Measurements from ENCODE around the gene SPTBN2.
"Not testable (repeated sequence)": the region's sequence is repeated elsewhere in the genome, so short reads cannot be mapped to it uniquely, and the experiment has no call there.

Gene SPTBN2

GRCh38 chr11:66728693-66729385, at the start of gene SPTBN2:
Gene SPTBN2, minus strand, starts transcription at chr11:66729216. Its CDS starts 7,976 bp downstream, at chr11:66721240.
- FAIRE-seq = no peak

GRCh38 chr11:66768818-66769217, 39.8 kb upstream of the SPTBN2 start:
- FAIRE-seq = no peak

GRCh38 chr11:66768088-66768521, 39.1 kb upstream of the SPTBN2 start:
- no peak for FAIRE-seq

DNA sequence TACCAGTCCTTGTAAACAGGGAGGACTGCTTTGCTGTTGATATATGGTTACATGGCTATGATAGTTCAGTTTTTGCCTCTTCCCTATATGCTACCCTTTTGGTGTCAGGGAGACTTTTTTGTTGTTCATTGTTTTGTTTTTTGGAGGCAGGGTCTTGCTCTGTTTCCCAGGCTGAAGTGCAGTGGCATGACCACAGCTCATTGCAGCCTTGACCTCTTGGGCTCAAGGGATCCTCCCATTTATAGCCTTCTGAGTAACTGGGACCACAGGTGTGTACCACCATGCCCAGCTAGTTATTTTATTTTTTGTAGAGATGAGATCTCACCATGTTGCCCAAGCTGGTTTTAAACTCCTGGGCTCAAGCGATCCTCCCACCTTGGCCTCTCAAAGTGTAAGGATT, 38.6 kb upstream of the SPTBN2 start:
- no peak for FAIRE-seq

DNA sequence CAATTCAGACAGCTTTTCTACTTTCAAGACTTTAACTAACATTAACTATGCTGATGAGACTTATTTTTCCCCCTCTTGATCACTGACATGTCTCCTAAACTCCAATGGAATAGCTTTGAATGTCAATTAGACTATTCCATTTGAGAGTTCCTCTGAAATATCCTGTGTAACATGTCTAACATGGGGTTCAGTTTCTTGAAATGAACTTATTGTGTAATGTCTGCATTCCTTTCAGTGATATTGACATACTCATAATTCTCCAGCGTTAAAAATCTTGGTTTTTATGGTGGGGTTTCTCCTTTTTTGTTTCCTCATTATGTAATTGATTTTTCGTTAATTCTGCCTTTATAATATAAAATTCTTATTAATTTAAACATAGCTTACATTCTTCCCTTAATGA, 37.7 kb upstream of the SPTBN2 start:
- no peak for FAIRE-seq

DNA sequence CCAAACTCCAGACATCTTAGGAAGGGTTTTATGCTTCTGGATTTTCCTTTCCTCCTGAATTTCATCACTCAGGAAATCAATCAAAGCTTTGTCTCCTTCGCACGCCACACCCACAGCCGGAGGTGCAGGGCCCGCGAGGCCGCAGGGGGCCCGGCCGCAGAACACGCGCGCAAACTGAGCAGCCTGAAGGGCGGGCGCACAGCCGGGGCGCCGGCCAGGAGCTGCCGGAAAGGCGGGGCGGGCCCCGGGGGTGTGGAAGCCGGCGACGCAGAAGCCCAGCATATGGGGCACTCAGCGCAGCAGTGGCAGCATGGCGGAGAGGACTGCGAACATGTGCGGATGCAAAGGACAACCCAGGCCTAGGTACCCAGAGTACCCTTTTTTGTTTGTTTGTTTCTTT, 33.1 kb upstream of the SPTBN2 start:
- FAIRE-seq = no peak

GRCh38 chr11:66752148-66752547, 23.1 kb upstream of the SPTBN2 start:
- FAIRE-seq = no peak

GRCh38 chr11:66749091-66749490, 20.1 kb upstream of the SPTBN2 start:
- no peak for FAIRE-seq

DNA sequence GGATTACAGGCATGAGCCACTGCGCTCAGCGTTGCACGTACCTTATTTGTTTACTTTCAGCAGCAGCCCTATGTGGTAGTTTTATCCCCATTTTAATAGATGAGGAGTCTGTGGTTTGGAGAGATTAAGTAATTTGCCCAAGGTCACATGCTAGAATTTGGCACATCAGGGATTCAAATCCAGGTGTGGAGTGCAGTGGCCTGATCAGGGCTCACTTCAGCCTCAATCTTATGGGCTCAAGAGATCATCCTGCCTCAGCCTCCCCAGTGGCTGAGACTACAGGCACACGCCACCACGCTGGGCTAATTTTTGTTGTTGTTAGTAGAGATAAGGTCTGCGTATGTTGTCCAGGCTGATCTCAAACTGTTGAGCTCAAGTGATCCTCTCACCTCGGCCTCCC, 18.5 kb upstream of the SPTBN2 start:
- no peak for FAIRE-seq

DNA sequence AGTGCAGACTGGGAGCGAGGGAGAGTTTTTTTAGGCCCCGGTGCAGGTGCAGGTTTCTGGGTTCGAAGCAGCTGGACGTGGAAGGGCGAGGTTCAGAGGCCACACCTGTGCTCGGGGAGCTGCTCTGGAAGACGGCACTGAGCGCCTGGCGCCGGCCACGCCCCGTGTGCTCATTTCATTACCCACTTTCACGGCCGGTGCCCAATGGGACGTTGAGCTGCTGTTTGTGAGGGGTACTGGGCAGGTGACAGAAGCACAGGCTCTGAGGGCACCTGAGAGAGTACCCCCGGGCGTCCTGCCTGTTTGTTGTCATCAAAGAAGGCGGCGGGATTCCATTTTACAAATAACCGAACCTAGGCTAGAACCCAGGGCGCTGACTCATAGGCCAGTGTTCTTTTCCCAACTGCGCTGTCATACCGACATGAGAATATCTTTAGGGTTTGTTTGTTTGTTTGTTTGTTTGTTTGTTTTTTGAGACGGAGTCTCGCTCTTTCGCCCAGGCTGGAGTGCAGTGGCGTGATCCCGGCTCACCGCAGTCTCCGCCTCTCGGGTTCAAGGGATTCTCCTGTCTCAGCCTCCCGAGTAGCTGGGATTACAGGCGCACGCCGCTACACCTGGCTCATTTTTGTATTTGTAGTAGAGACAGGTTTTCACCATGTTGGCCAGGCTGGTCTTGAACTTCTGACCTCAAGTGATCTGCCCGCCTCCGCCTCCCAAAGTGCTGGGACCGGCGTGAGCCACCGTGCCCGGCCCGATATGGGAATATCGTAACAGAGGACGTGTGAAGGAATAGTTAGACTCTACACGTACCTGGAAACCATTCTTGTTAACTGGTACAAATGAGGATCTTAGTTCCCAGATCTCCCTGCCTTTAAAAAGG, 16.6 kb upstream of the SPTBN2 start:
- FAIRE-seq = no peak

GRCh38 chr11:66744485-66745355, 15.7 kb upstream of the SPTBN2 start:
- no peak for FAIRE-seq

DNA sequence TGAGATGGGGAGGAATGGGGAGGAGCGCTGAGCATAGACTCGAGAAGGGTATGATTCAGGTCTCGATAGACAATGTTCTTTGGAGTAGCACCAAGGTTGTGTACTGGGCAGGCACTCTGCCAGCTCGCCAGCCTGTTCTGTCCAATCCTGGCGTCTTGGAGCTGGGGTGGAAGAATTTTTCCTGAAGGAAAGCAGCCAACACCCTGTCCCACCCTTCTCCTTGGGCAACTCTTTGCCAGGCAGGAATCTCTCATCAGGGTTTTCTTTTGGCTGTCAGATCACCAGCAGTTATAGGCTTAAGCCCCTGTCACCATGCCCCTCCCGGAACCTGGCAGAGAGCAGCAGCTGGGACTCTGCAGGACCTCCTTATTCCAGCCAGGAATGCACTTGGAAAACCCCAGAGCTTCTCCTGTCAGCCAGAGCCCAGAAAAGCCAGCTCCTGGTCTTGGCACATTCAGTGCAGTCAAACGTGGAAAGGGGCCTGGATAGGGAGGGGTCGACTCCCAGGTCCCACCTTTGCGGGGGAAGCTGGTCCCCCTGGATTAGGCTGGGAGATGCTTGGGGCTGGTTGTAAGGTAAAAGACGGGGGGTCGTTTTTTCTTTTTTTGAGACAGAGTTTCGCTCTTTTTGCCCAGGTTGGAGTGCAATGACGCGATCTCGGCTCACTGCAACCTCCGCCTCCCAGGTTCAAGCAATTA, 14.4 kb upstream of the SPTBN2 start:
- no peak for FAIRE-seq

DNA sequence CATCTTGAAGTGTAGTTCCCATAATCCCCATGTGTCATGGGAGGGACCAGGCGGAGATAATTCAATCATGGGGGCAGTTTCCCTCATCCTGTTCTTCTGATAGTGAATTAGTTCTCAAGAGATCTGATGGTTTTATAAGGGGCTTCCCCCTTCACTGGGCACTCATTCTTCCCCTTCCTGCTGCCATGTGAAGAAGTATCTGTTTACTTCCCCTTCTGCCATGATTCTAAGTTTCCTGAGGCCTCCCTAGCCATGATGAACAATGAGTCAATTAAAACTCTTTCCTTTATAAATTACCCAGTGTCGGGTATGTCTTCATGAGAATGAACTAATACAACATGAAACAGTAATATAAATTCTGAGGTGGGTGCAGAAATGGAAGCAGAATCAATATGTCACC, 12.1 kb upstream of the SPTBN2 start:
- FAIRE-seq = no peak

- FAIRE-seq = no peak
These were observed 11.0 kb upstream of the SPTBN2 start for GRCh38 chr11:66739983-66740382.

GRCh38 chr11:66734215-66734614, 5.2 kb upstream of the SPTBN2 start:
- no peak for FAIRE-seq

GRCh38 chr11:66729447-66729846, 431 bp upstream of the SPTBN2 start:
- FAIRE-seq = no peak

DNA sequence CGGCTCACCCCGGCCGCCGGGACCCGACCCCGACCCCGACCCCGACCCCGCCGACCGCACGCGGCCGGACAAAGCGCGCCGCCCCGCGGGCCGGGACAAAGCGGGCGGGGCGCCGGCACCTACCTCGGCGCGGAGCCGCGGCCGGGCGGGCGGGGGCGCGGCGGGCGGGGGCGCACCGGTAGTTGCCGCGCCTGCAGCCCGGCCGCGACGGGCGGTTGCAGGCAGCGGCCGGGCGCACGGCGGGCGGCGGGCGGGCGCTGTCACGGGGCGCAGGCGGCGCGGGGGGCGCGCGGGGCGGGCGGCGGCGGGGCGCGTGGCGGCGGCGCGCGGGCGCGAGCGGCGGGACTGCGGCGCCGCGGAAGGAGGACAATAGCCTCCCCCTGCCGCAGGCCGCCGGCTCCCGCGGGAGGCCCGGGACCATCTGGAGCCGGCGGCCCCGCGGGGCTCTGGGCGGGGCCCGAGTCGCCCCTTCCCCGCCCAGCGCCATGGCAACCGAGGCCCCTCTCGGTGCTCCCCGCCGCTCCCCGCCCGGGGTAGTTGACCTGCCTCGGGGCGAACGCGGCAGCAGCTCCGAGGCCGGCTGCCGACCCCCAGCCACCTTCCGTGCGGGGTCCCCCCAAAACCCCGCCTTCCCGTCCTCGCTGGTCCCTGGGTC, 851 bp downstream of the SPTBN2 start:
- no peak for FAIRE-seq

GRCh38 chr11:66727282-66728037, 1.6 kb downstream of the SPTBN2 start:
- FAIRE-seq = no peak

DNA sequence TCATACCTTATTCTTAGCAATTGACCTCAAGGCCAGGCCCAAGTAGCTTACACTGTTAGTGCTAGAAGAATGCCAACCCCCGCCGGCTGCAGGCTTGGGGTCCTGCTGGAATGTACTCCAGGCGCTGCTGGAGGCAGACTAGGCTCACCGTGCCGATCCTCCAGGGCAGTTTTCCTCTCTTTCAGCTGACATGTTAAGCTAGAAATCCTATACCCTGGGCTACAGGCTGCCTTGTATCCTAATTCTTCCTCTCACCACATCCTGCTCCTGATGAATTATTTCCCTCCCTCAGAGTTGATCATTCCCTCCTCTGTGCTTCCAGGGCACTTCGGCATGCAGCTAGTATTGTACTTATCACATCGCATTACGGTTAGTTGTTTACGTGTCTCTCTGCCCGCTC, 3.4 kb downstream of the SPTBN2 start:
- FAIRE-seq = no peak

GRCh38 chr11:66725114-66725513, 3.9 kb downstream of the SPTBN2 start:
- no peak for FAIRE-seq

DNA sequence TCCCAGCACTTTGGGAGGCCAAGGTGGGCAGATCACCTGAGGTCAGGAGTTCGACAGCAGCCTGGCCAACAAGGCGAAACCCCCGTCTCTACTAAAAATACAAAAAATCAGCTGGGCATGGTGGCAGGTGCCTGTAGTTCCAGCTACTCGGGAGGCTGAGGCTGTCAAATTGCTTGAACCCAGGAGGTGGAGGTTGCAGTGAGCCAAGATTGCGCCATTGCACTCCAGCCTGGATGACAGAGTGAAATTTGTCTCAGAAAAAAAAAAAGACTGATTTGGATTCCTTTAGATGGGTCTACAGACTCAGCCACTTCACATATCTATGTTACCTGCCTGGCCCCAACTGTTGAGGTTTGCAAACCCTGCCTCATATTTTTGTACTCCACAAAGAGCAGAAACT, 4.8 kb downstream of the SPTBN2 start:
- not testable (repeated sequence) for FAIRE-seq

All from endometrium (tissue), 2 donors.